Measurements from ENCODE around the gene P2RY6. TPM values are rescaled to one million over a fixed set of nuclear protein-coding genes. Genes with fewer than 3 reads are reported as not detected.

The P2RY6 gene
- total RNA-seq, 2 experiments from 2014 or later = not detected

DNA sequence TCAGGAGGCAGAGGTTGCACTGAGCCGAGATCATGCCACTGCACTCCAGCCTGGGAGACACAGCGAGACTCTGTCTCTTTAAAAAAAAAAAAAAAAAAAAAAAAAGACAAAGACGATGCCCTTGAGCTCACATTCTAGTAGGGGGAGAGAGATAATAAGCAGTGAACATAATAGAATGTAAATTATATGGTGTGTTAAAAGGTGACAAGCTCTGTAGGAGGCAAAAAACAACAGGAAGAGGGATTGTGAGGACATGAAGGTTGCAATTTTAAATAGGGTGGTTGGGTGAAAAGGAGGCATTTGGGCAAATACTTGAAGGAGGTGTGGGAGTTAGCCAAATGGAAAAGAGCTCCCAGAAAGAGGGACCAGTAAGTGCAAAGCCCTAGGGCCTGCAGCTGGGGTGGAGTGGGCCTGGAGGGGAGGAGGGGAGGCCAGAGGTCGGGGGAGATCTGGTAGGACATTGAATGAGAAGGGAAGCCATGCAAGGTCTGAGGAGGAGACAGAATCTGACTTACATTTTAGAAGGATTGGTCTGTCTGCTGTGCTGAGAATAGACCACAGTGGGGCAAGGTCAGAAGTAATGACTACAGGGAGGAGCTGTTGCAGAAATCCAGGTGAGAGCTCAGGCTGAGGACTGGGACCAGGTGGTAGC lies 27.4 kb upstream of the P2RY6 start:
- Histone ChIP-seq H3K27ac (ENCODE audit: low read depth, low read length, poor library complexity, severe bottlenecking) (no peak overlapping the region), H3K4me3 (ENCODE audit: low read depth, low read length, poor library complexity, severe bottlenecking) (no peak overlapping the region), H3K4me1 (ENCODE audit: insufficient read depth, low read length, poor library complexity, severe bottlenecking) (peaks cover 5% of the 10 kb centered on the region), H4K20me1 (ENCODE audit: insufficient read depth, low read length) (no peaks in the 10 kb centered on the region), H3K9me2 (ENCODE audit: insufficient read depth, low read length) (no peaks in the 10 kb centered on the region), H2AFZ (ENCODE audit: low read length) (no peak overlapping the region), H3K79me2 (ENCODE audit: insufficient read depth, low read depth, low read length) (no peaks in the 10 kb centered on the region), H3K36me3 (ENCODE audit: insufficient read depth, low read length) (no peaks in the 10 kb centered on the region), H3K9me3 (ENCODE audit: low read length) (no peaks in the 10 kb centered on the region), H3K4me2 (ENCODE audit: low read length) (no peak overlapping the region)
- BruUV-seq (replicated peaks) = no TSS peak
- TF ChIP-seq, protein P1, sequence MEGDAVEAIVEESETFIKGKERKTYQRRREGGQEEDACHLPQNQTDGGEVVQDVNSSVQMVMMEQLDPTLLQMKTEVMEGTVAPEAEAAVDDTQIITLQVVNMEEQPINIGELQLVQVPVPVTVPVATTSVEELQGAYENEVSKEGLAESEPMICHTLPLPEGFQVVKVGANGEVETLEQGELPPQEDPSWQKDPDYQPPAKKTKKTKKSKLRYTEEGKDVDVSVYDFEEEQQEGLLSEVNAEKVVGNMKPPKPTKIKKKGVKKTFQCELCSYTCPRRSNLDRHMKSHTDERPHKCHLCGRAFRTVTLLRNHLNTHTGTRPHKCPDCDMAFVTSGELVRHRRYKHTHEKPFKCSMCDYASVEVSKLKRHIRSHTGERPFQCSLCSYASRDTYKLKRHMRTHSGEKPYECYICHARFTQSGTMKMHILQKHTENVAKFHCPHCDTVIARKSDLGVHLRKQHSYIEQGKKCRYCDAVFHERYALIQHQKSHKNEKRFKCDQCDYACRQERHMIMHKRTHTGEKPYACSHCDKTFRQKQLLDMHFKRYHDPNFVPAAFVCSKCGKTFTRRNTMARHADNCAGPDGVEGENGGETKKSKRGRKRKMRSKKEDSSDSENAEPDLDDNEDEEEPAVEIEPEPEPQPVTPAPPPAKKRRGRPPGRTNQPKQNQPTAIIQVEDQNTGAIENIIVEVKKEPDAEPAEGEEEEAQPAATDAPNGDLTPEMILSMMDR (conservative IDR thresholded peaks at IDR 0.05; ENCODE audit: low read length) = no peak
- TF ChIP-seq EZH2phosphoT487 (IDR thresholded peaks at IDR 0.05; ENCODE audit: borderline replicate concordance, low read depth, low read length) = no peak
- intact Hi-C loops (cut with micrococcal nuclease; ENCODE audit: unreplicated experiment) = loop anchor here (5.0 kb wide), 1 partner anchor 432 kb away; the partner anchor contains the start of gene ATG16L2
- POLR2A ChIA-PET = interaction anchor here (1.0 kb wide), 1 partner anchor 55 kb away, joined by 4 read pairs; no protein-coding TSS in a partner anchor
- DNase-seq (ENCODE audit: low spot score) = no peak
- CTCF ChIA-PET (ENCODE audit: unreplicated experiment) = interaction anchor here (0.5 to 1.6 kb wide), 3 partner anchors 37 to 437 kb away, joined by 3 to 7 read pairs (median 3); no protein-coding TSS in a partner anchor

DNA sequence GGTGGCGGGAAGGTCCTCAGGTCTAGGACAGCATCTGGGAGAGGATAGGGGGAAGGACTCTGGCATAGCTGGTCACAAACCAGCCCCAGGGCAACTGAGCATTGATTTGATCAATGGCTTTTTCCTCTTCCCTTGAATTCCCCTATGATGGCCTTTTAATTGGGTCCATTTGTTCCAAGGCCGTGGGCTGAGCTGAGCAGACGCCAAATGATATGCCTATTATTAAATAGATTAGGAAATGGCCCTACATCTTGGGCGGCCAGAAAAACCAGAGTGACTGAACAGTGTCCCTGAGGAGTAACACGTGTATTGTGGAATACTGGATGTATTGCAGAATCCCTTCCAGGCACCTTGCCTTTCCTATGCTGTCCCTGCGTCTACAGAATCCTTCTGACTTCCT lies 26.7 kb upstream of the P2RY6 start:
- no peaks in the 10 kb centered on the region for H3K9me3 ChIP-seq (ENCODE audit: low read length)
- H4K20me1 ChIP-seq (ENCODE audit: insufficient read depth, low read length) = no peaks in the 10 kb centered on the region
- H3K4me2 ChIP-seq (ENCODE audit: low read length) = no peak overlapping the region
- BruUV-seq (replicated peaks) = no TSS peak
- POLR2A ChIA-PET = no interaction called here
- peaks cover 5% of the 10 kb centered on the region for H3K4me1 ChIP-seq (ENCODE audit: insufficient read depth, low read length, poor library complexity, severe bottlenecking)
- CTCF ChIA-PET (ENCODE audit: unreplicated experiment) = interaction anchor here (0.5 to 1.6 kb wide), 2 partner anchors 39 to 438 kb away, joined by 3 read pairs; no protein-coding TSS in a partner anchor
- H3K27ac ChIP-seq (ENCODE audit: low read depth, low read length, poor library complexity, severe bottlenecking) = no peak overlapping the region
- H3K79me2 ChIP-seq (ENCODE audit: insufficient read depth, low read depth, low read length) = no peaks in the 10 kb centered on the region
- intact Hi-C loops (cut with micrococcal nuclease; ENCODE audit: unreplicated experiment) = no loop called here
- H3K4me3 ChIP-seq (ENCODE audit: low read depth, low read length, poor library complexity, severe bottlenecking) = no peak overlapping the region
- DNase-seq (ENCODE audit: low spot score) = no peak
- no peaks in the 10 kb centered on the region for H3K36me3 ChIP-seq (ENCODE audit: insufficient read depth, low read length)
- no peak for TF ChIP-seq EZH2phosphoT487 (IDR thresholded peaks at IDR 0.05; ENCODE audit: borderline replicate concordance, low read depth, low read length)
- TF ChIP-seq, protein P1 (conservative IDR thresholded peaks at IDR 0.05; ENCODE audit: low read length) = no peak
- no peak overlapping the region for H2AFZ ChIP-seq (ENCODE audit: low read length)
- H3K9me2 ChIP-seq (ENCODE audit: insufficient read depth, low read length) = no peaks in the 10 kb centered on the region

DNA sequence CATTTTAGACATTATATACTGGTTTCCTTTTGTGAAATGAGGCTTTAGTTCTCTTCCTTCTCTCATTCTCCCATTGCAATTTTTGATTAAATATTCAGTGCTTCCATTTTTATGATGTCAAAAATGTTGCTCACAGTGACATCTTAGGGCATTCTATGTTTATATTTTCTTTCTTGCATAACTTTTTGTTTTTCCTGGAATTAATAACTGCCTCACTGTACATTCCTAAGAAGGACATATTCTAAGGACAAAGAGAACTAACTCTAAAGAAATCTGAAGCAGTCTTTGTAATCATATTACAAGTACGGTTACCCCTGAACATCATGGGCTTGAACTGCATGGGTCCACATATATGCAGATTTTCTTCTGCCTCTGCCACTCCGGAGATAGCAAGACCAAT lies 25.8 kb upstream of the P2RY6 start:
- no peaks in the 10 kb centered on the region for H3K9me2 ChIP-seq (ENCODE audit: insufficient read depth, low read length)
- peaks cover 5% of the 10 kb centered on the region for H3K4me1 ChIP-seq (ENCODE audit: insufficient read depth, low read length, poor library complexity, severe bottlenecking)
- H3K79me2 ChIP-seq (ENCODE audit: insufficient read depth, low read depth, low read length) = no peaks in the 10 kb centered on the region
- no peak overlapping the region for H2AFZ ChIP-seq (ENCODE audit: low read length)
- H3K9me3 ChIP-seq (ENCODE audit: low read length) = no peaks in the 10 kb centered on the region
- no TSS peak for BruUV-seq (replicated peaks)
- no peak overlapping the region for H3K4me3 ChIP-seq (ENCODE audit: low read depth, low read length, poor library complexity, severe bottlenecking)
- no peaks in the 10 kb centered on the region for H4K20me1 ChIP-seq (ENCODE audit: insufficient read depth, low read length)
- no peak for TF ChIP-seq EZH2phosphoT487 (IDR thresholded peaks at IDR 0.05; ENCODE audit: borderline replicate concordance, low read depth, low read length)
- TF ChIP-seq, protein P1 (conservative IDR thresholded peaks at IDR 0.05; ENCODE audit: low read length) = no peak
- CTCF ChIA-PET (ENCODE audit: unreplicated experiment) = no interaction called here
- no peak for DNase-seq (ENCODE audit: low spot score)
- no peak overlapping the region for H3K27ac ChIP-seq (ENCODE audit: low read depth, low read length, poor library complexity, severe bottlenecking)
- POLR2A ChIA-PET = no interaction called here
- no peak overlapping the region for H3K4me2 ChIP-seq (ENCODE audit: low read length)
- H3K36me3 ChIP-seq (ENCODE audit: insufficient read depth, low read length) = no peaks in the 10 kb centered on the region
- intact Hi-C loops (cut with micrococcal nuclease; ENCODE audit: unreplicated experiment) = no loop called here
